HG02588 (cell line): ENCODE data around the gene MUC12.
"Not testable (repeated sequence)": the region's sequence is repeated elsewhere in the genome, so short reads cannot be mapped to it uniquely, and the experiment has no call there.

Experiments
- ATAC-seq: cut with Tn5 transposase; IDR thresholded peaks from one replicate; pipeline ENCODE4 v1.9.1; 2021; ENCODE audit warnings: mild to moderate bottlenecking, moderate library complexity; ENCODE audit not compliant: unreplicated experiment

The MUC12 gene

GRCh38 chr7:100959894-100960293 lies 9.5 kb upstream of the MUC12 start:
- no peak for ATAC-seq

GRCh38 chr7:100962537-100962936 lies 6.8 kb upstream of the MUC12 start:
- no peak for ATAC-seq

GRCh38 chr7:100963386-100963785 lies 6.0 kb upstream of the MUC12 start:
- ATAC-seq: no peak

- no peak for ATAC-seq
Observed at GRCh38 chr7:100963874-100964273, 5.5 kb upstream of the MUC12 start.

GRCh38 chr7:100964630-100965029 lies 4.7 kb upstream of the MUC12 start:
- no peak for ATAC-seq

GRCh38 chr7:100965045-100965722 lies 4.2 kb upstream of the MUC12 start:
- ATAC-seq: no peak

- no peak for ATAC-seq
Observed at GRCh38 chr7:100965723-100966541, 3.4 kb upstream of the MUC12 start.

GRCh38 chr7:100966542-100967291 lies 2.6 kb upstream of the MUC12 start:
- no peak for ATAC-seq

- ATAC-seq: no peak
Observed at GRCh38 chr7:100967292-100967863, 2.0 kb upstream of the MUC12 start.

- ATAC-seq: no peak
Observed at GRCh38 chr7:100968031-100968430, 1.3 kb upstream of the MUC12 start.

GRCh38 chr7:100968650-100969049 lies 715 bp upstream of the MUC12 start:
- ATAC-seq: no peak

- ATAC-seq: no peak
Observed at GRCh38 chr7:100971111-100972001, 2.0 kb downstream of the MUC12 start.

- ATAC-seq: no peak
Observed at GRCh38 chr7:100972002-100972347, 2.6 kb downstream of the MUC12 start.

- ATAC-seq: no peak
Observed at GRCh38 chr7:100974021-100974420, 4.7 kb downstream of the MUC12 start.

GRCh38 chr7:100975371-100975821 lies 6.0 kb downstream of the MUC12 start:
- ATAC-seq: no peak

GRCh38 chr7:100978300-100978699 lies 8.9 kb downstream of the MUC12 start:
- no peak for ATAC-seq

GRCh38 chr7:100983451-100984187 lies 14.3 kb downstream of the MUC12 start:
- no peak for ATAC-seq

GRCh38 chr7:100984241-100984918 lies 15.0 kb downstream of the MUC12 start:
- ATAC-seq: not testable (repeated sequence)
